DMS153 treated with DMSO at 0.1 percent for 48 hours (cell line): ENCODE results near the gene MTG1.

Experiments used
- DNase-seq: peaks from one replicate; lab custom pipeline; 2025; ENCODE audit not compliant: unreplicated experiment; lab: John Stamatoyannopoulos, UW

Gene MTG1

GRCh38 chr10:133394064-133394663 lies at the start of gene MTG1:
TSS of gene MTG1 (plus strand) at chr10:133394157. CDS start at chr10:133394221, 64 bp downstream.
- peak; percentile 76 for DNase-seq

GRCh38 chr10:133344236-133344635 lies 49.7 kb upstream of the MTG1 start:
- no peak for DNase-seq

GRCh38 chr10:133346413-133346812 lies 47.5 kb upstream of the MTG1 start:
- DNase-seq: no peak

GRCh38 chr10:133347710-133348517 lies 46.0 kb upstream of the MTG1 start:
- no peak for DNase-seq

- no peak for DNase-seq
Observed at GRCh38 chr10:133349160-133349568, 44.8 kb upstream of the MTG1 start.

GRCh38 chr10:133349577-133350011 lies 44.4 kb upstream of the MTG1 start:
- no peak for DNase-seq

GRCh38 chr10:133350283-133350949 lies 43.5 kb upstream of the MTG1 start:
- no peak for DNase-seq

GRCh38 chr10:133350950-133351329 lies 43.0 kb upstream of the MTG1 start:
- no peak for DNase-seq

- no peak for DNase-seq
Observed at GRCh38 chr10:133351408-133352318, 42.3 kb upstream of the MTG1 start.

- DNase-seq: no peak
Observed at GRCh38 chr10:133353202-133353959, 40.6 kb upstream of the MTG1 start.

- no peak for DNase-seq
Observed at GRCh38 chr10:133353988-133354605, 39.9 kb upstream of the MTG1 start.

GRCh38 chr10:133354672-133355240 lies 39.2 kb upstream of the MTG1 start:
- DNase-seq: no peak

- DNase-seq: no peak
Observed at GRCh38 chr10:133355266-133355665, 38.7 kb upstream of the MTG1 start.

GRCh38 chr10:133355991-133356390 lies 38.0 kb upstream of the MTG1 start:
- no peak for DNase-seq

- no peak for DNase-seq
Observed at GRCh38 chr10:133356549-133357284, 37.2 kb upstream of the MTG1 start.

- peak; percentile 35 for DNase-seq
Observed at GRCh38 chr10:133357285-133358161, 36.4 kb upstream of the MTG1 start, which contains the start of gene FUOM. TSS of gene FUOM (minus strand) at chr10:133358019. CDS start at chr10:133358007, 12 bp downstream.

- no peak for DNase-seq
Observed at GRCh38 chr10:133358162-133358924, 35.6 kb upstream of the MTG1 start.
